ENCODE data around the gene C3.
A peak's percentile ranks its signal among the peaks of the same experiment; 100 is the strongest.

- TF ChIP-seq, protein P1, sequence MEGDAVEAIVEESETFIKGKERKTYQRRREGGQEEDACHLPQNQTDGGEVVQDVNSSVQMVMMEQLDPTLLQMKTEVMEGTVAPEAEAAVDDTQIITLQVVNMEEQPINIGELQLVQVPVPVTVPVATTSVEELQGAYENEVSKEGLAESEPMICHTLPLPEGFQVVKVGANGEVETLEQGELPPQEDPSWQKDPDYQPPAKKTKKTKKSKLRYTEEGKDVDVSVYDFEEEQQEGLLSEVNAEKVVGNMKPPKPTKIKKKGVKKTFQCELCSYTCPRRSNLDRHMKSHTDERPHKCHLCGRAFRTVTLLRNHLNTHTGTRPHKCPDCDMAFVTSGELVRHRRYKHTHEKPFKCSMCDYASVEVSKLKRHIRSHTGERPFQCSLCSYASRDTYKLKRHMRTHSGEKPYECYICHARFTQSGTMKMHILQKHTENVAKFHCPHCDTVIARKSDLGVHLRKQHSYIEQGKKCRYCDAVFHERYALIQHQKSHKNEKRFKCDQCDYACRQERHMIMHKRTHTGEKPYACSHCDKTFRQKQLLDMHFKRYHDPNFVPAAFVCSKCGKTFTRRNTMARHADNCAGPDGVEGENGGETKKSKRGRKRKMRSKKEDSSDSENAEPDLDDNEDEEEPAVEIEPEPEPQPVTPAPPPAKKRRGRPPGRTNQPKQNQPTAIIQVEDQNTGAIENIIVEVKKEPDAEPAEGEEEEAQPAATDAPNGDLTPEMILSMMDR (IDR thresholded peaks at IDR 0.05): peak in 1 of 3 donors; percentile 30
- TF ChIP-seq POLR2A (IDR thresholded peaks at IDR 0.05): no peak
Measured at GRCh38 chr19:6736169-6736916, 15.9 kb upstream of the C3 start.
